GM23338 (cell line): ENCODE data around the gene ITCH. TPM values are rescaled to one million over a fixed set of nuclear protein-coding genes. Genes with fewer than 3 reads are reported as not detected.

Experiments used
- ATAC-seq: fragments of 200-7000 bp; cut with Tn5 transposase; 3 replicates; pipeline ENCODE4 v1.9.1; 2020
- DNase-seq: peaks from one replicate; pipeline ENCODE4 v3.0.0-alpha.2; 2015; ENCODE audit warnings: low spot score
- H2AFZ ChIP-seq: fragments of 200-600 bp; sonication (generic); 2 replicates; pipeline ENCODE4 v1.8.0; 2016; ENCODE audit warnings: antibody characterized with exemption, mild to moderate bottlenecking, moderate library complexity
- H3F3A ChIP-seq: fragments of 200-600 bp; sonication (generic); replicated peaks from 2 replicates; pipeline ENCODE4 v1.8.0; 2017; ENCODE audit warnings: antibody characterized with exemption, mixed run types, low read depth
- H3K27ac ChIP-seq: fragments of 200-600 bp; sonication (generic); 2 replicates; pipeline ENCODE4 v1.6.1; 2016; ENCODE audit warnings: low read depth
- H3K27me3 ChIP-seq: fragments of 200-600 bp; sonication (generic); 2 replicates; pipeline ENCODE4 v1.8.0; 2016; ENCODE audit warnings: mild to moderate bottlenecking, mixed run types, moderate library complexity; ENCODE audit not compliant: insufficient read depth
- H3K36me3 ChIP-seq: fragments of 200-600 bp; sonication (generic); 2 replicates; pipeline ENCODE4 v1.8.0; 2016; ENCODE audit warnings: mild to moderate bottlenecking; ENCODE audit not compliant: insufficient read depth
- H3K4me1 ChIP-seq: fragments of 200-600 bp; sonication (generic); 2 replicates; pipeline ENCODE4 v1.8.0; 2016; ENCODE audit warnings: mild to moderate bottlenecking, moderate library complexity; ENCODE audit not compliant: insufficient read depth
- H3K4me2 ChIP-seq: fragments of 200-600 bp; sonication (generic); 2 replicates; pipeline ENCODE4 v1.7.1; 2017; ENCODE audit warnings: mixed run types
- H3K4me3 ChIP-seq: fragments of 200-600 bp; sonication (generic); 2 replicates; pipeline ENCODE4 v1.6.1; 2016; ENCODE audit warnings: mixed run types
- H3K79me2 ChIP-seq: fragments of 200-600 bp; sonication (generic); replicated peaks from 2 replicates; pipeline ENCODE4 v1.8.0; 2017; ENCODE audit warnings: mild to moderate bottlenecking; ENCODE audit not compliant: insufficient read depth
- H3K9me2 ChIP-seq: fragments of 200-600 bp; sonication (generic); 2 replicates; pipeline ENCODE4 v1.8.0; 2017; ENCODE audit not compliant: insufficient read depth
- H4K20me1 ChIP-seq: fragments of 200-600 bp; sonication (generic); replicated peaks from 2 replicates; pipeline ENCODE4 v1.8.0; 2017; ENCODE audit warnings: mild to moderate bottlenecking; ENCODE audit not compliant: insufficient read depth
- H3K27ac Mint-ChIP-seq: 2 replicates; pipeline ENCODE4 v1.8.0; 2020; ENCODE audit warnings: inconsistent platforms, mild to moderate bottlenecking, moderate library complexity, mixed read lengths
- H3K27me3 Mint-ChIP-seq: 3 replicates; pipeline ENCODE4 v1.8.0; 2022; ENCODE audit warnings: low read depth, mild to moderate bottlenecking, moderate library complexity, mixed read lengths, inconsistent platforms; ENCODE audit not compliant: insufficient read depth, poor library complexity
- H3K36me3 Mint-ChIP-seq: 3 replicates; pipeline ENCODE4 v1.8.0; 2021; ENCODE audit warnings: low read depth, mild to moderate bottlenecking, inconsistent platforms, moderate library complexity, mixed read lengths
- H3K4me1 Mint-ChIP-seq: 3 replicates; pipeline ENCODE4 v1.8.0; 2020; ENCODE audit warnings: mild to moderate bottlenecking, inconsistent platforms, mixed read lengths
- H3K4me3 Mint-ChIP-seq: 3 replicates; pipeline ENCODE4 v1.8.0; 2021; ENCODE audit warnings: moderate library complexity, mild to moderate bottlenecking, inconsistent platforms, mixed read lengths
- H3K9me3 Mint-ChIP-seq: 3 replicates; pipeline ENCODE4 v1.8.0; 2020; ENCODE audit warnings: moderate library complexity, mild to moderate bottlenecking, inconsistent platforms, mixed read lengths
- CREB1 ChIP-seq: fragments of 250-450 bp; sonication (Bioruptor Pico); IDR thresholded peaks from 2 replicates; pipeline ENCODE4 v1.5.0; 2020; ENCODE audit warnings: low read depth, mild to moderate bottlenecking, moderate library complexity
- CTCF ChIP-seq, 2 experiments: fragments of 200-600 bp in 1 of 2; sonication (generic) in 1 of 2; conservative IDR thresholded peaks; 2 replicates each; pipeline versions ENCODE4 v1.5.1 to v1.6.1; 2016 to 2017; ENCODE audit warnings: antibody characterized with exemption in 2 of 2, low read depth in 2 of 2, mild to moderate bottlenecking in 2 of 2, moderate library complexity in 1 of 2
- EZH2 ChIP-seq: fragments of 200-600 bp; sonication (generic); IDR thresholded peaks from one replicate; pipeline ENCODE4 v1.8.0; 2017; ENCODE audit warnings: antibody characterized with exemption, mild to moderate bottlenecking, low read depth; ENCODE audit not compliant: unreplicated experiment
- EZH2phosphoT487 ChIP-seq: fragments of 200-600 bp; sonication (generic); IDR thresholded peaks from one replicate; pipeline ENCODE4 v1.8.1; 2018; ENCODE audit warnings: antibody characterized with exemption; ENCODE audit not compliant: unreplicated experiment
- JUNB ChIP-seq: IDR thresholded peaks from one replicate; pipeline ENCODE4 v1.6.1; 2016; ENCODE audit warnings: antibody characterized with exemption; ENCODE audit not compliant: unreplicated experiment
- NANOG ChIP-seq: IDR thresholded peaks from 2 replicates; pipeline ENCODE4 v1.6.1; 2016; ENCODE audit warnings: antibody characterized with exemption, borderline replicate concordance
- POLR2AphosphoS5 ChIP-seq: IDR thresholded peaks from 2 replicates; pipeline ENCODE4 v1.6.1; 2016; ENCODE audit warnings: antibody characterized with exemption, low read depth
- REST ChIP-seq: IDR thresholded peaks from one replicate; pipeline ENCODE4 v1.6.1; 2018; ENCODE audit warnings: antibody characterized with exemption; ENCODE audit not compliant: unreplicated experiment
- STAT1 ChIP-seq: IDR thresholded peaks from one replicate; pipeline ENCODE4 v1.6.1; 2016; ENCODE audit warnings: antibody characterized with exemption; ENCODE audit not compliant: unreplicated experiment
- ZNF114 ChIP-seq: fragments of 250-450 bp; sonication (Bioruptor Pico); IDR thresholded peaks from 2 replicates; pipeline ENCODE4 v1.5.0; 2020; ENCODE audit warnings: mild to moderate bottlenecking, moderate library complexity
- ZNF331 ChIP-seq: fragments of 250-450 bp; sonication (Bioruptor Pico); IDR thresholded peaks from 2 replicates; pipeline ENCODE4 v1.5.0; 2020; ENCODE audit warnings: low read depth, mild to moderate bottlenecking, moderate library complexity
- polyA plus RNA-seq: library from polyadenylated mRNA; unstranded; fragments of >200 nt; fragmentation: Nextera tagmentation; extraction: Ambion mirVana; gene quantifications from 2 replicates; pipeline ENCODE4 v1.2.1, GENCODE V29; 2016
- total RNA-seq: library from RNA; depleted of rRNA; stranded (reverse); fragments of >200 nt; shearing (Covaris generic); gene quantifications from 2 replicates; pipeline ENCODE4 v1.2.3, GENCODE V29; 2014
- TF ChIP-seq, protein P1 (sequence below): IDR thresholded peaks from 2 replicates; pipeline ENCODE4 v1.6.1; 2016; ENCODE audit warnings: antibody characterized with exemption
- TF ChIP-seq, protein P2 (sequence below): fragments of 250-450 bp; sonication (Bioruptor Pico); IDR thresholded peaks from 2 replicates; pipeline ENCODE4 v1.5.0; 2020; ENCODE audit warnings: mild to moderate bottlenecking, moderate library complexity

The ITCH gene
- total and polyA plus RNA-seq, 2 experiments from 2014 or later, result 16.4 to 31.6 TPM

- Histone ChIP-seq H3K4me2 (no peak overlapping the region), H3K27me3 (no peaks in the 10 kb centered on the region), H3K4me3 (no peak overlapping the region), H3K36me3 (peaks cover 5% of the 10 kb centered on the region; the same call in 1 of the 2 replicates), H3K4me1 (peaks cover 6% of the 10 kb centered on the region; the same call in 1 of the 2 replicates), H3K79me2 (peaks cover 67% of the 10 kb centered on the region), H3K9me2 (no peaks in the 10 kb centered on the region), H3F3A (no peaks in the 10 kb centered on the region), H2AFZ (no peak overlapping the region), H3K27ac (0 out of 2 replicates have a peak overlapping the region, but pooled peaks have one; percentile 5), H4K20me1 (peaks cover 11% of the 10 kb centered on the region; the same call in 1 of the 2 replicates)
- peaks cover 13% of the 10 kb centered on the region for H3K4me1 Mint-ChIP-seq
- ATAC-seq (no peak), DNase-seq (no peak)
- no peak overlapping the region for H3K27ac Mint-ChIP-seq
- peaks cover 3% of the 10 kb centered on the region for H3K27me3 Mint-ChIP-seq
- no peak overlapping the region for H3K4me3 Mint-ChIP-seq
- H3K36me3 Mint-ChIP-seq, result peaks cover 28% of the 10 kb centered on the region
- TF ChIP-seq, protein P1, sequence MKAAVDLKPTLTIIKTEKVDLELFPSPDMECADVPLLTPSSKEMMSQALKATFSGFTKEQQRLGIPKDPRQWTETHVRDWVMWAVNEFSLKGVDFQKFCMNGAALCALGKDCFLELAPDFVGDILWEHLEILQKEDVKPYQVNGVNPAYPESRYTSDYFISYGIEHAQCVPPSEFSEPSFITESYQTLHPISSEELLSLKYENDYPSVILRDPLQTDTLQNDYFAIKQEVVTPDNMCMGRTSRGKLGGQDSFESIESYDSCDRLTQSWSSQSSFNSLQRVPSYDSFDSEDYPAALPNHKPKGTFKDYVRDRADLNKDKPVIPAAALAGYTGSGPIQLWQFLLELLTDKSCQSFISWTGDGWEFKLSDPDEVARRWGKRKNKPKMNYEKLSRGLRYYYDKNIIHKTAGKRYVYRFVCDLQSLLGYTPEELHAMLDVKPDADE, result no peak
- TF ChIP-seq ZNF114 (CRISPR knock-in tag) (no peak), EZH2phosphoT487 (no peak), CREB1 (CRISPR knock-in tag) (no peak), NANOG (no peak), JUNB (no peak), ZNF331 (CRISPR knock-in tag) (no peak), STAT1 (no peak), CTCF (conservative IDR thresholded peaks at IDR 0.05; ENCODE audit: low read depth in 2 of 2) (no peak), EZH2 (no peak), REST (no peak), POLR2AphosphoS5 (no peak)
- TF ChIP-seq, protein P2, sequence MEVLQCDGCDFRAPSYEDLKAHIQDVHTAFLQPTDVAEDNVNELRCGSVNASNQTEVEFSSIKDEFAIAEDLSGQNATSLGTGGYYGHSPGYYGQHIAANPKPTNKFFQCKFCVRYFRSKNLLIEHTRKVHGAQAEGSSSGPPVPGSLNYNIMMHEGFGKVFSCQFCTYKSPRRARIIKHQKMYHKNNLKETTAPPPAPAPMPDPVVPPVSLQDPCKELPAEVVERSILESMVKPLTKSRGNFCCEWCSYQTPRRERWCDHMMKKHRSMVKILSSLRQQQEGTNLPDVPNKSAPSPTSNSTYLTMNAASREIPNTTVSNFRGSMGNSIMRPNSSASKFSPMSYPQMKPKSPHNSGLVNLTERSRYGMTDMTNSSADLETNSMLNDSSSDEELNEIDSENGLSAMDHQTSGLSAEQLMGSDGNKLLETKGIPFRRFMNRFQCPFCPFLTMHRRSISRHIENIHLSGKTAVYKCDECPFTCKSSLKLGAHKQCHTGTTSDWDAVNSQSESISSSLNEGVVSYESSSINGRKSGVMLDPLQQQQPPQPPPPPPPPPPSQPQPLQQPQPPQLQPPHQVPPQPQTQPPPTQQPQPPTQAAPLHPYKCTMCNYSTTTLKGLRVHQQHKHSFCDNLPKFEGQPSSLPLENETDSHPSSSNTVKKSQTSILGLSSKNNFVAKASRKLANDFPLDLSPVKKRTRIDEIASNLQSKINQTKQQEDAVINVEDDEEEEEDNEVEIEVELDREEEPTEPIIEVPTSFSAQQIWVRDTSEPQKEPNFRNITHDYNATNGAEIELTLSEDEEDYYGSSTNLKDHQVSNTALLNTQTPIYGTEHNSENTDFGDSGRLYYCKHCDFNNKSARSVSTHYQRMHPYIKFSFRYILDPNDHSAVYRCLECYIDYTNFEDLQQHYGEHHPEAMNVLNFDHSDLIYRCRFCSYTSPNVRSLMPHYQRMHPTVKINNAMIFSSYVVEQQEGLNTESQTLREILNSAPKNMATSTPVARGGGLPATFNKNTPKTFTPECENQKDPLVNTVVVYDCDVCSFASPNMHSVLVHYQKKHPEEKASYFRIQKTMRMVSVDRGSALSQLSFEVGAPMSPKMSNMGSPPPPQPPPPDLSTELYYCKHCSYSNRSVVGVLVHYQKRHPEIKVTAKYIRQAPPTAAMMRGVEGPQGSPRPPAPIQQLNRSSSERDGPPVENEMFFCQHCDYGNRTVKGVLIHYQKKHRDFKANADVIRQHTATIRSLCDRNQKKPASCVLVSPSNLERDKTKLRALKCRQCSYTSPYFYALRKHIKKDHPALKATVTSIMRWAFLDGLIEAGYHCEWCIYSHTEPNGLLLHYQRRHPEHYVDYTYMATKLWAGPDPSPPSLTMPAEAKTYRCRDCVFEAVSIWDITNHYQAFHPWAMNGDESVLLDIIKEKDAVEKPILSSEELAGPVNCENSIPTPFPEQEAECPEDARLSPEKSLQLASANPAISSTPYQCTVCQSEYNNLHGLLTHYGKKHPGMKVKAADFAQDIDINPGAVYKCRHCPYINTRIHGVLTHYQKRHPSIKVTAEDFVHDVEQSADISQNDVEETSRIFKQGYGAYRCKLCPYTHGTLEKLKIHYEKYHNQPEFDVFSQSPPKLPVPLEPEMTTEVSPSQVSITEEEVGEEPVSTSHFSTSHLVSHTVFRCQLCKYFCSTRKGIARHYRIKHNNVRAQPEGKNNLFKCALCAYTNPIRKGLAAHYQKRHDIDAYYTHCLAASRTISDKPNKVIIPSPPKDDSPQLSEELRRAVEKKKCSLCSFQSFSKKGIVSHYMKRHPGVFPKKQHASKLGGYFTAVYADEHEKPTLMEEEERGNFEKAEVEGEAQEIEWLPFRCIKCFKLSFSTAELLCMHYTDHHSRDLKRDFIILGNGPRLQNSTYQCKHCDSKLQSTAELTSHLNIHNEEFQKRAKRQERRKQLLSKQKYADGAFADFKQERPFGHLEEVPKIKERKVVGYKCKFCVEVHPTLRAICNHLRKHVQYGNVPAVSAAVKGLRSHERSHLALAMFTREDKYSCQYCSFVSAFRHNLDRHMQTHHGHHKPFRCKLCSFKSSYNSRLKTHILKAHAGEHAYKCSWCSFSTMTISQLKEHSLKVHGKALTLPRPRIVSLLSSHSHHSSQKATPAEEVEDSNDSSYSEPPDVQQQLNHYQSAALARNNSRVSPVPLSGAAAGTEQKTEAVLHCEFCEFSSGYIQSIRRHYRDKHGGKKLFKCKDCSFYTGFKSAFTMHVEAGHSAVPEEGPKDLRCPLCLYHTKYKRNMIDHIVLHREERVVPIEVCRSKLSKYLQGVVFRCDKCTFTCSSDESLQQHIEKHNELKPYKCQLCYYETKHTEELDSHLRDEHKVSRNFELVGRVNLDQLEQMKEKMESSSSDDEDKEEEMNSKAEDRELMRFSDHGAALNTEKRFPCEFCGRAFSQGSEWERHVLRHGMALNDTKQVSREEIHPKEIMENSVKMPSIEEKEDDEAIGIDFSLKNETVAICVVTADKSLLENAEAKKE, result no peak
- no peaks in the 10 kb centered on the region; the same call in 2 of the 3 replicates for H3K9me3 Mint-ChIP-seq
Measured at GRCh38 chr20:34397096-34397495, 34.0 kb downstream of the ITCH start.
